H1 (cell line): Measurements from ENCODE around the gene TGFBR1. TPM values are rescaled to one million over a fixed set of nuclear protein-coding genes. Genes with fewer than 3 reads are reported as not detected.

Source experiments
- ASH2L ChIP-seq: fragments of 200-600, 300-600 bp; sonication (generic); IDR thresholded peaks from one replicate; pipeline ENCODE4 v1.7.1; 2017; ENCODE audit warnings: low read length
- BACH1 ChIP-seq: IDR thresholded peaks from 2 replicates; pipeline ENCODE4 v1.6.1; 2012; ENCODE audit warnings: low read length, improper control_type of control experiment
- CBX5 ChIP-seq: fragments of 300-800, 300-1000 bp; sonication (generic); IDR thresholded peaks from 2 replicates; pipeline ENCODE4 v1.7.1; 2016; ENCODE audit warnings: antibody characterized with exemption, low read length, low read depth
- CHD1 ChIP-seq: IDR thresholded peaks from 2 replicates; pipeline ENCODE4 v1.6.1; 2012; ENCODE audit warnings: low read depth, low read length, improper control_type of control experiment
- CHD7 ChIP-seq: fragments of 300-600 bp; sonication (generic); IDR thresholded peaks from 2 replicates; pipeline ENCODE4 v1.7.1; 2012; ENCODE audit warnings: low read length, moderate library complexity, mild to moderate bottlenecking, inconsistent platforms; ENCODE audit not compliant: insufficient replicate concordance
- EZH2 ChIP-seq: fragments of 200-600 bp; sonication (generic); IDR thresholded peaks from 2 replicates; pipeline ENCODE4 v1.7.1; 2012; ENCODE audit warnings: low read depth, mild to moderate bottlenecking, moderate library complexity, low read length, inconsistent platforms; ENCODE audit not compliant: severe bottlenecking
- GTF2F1 ChIP-seq: IDR thresholded peaks from 2 replicates; pipeline ENCODE4 v1.6.1; 2012; ENCODE audit warnings: low read depth, low read length, improper control_type of control experiment, borderline replicate concordance
- JUN ChIP-seq: IDR thresholded peaks from 2 replicates; pipeline ENCODE4 v1.6.1; 2011; ENCODE audit warnings: low read depth, mild to moderate bottlenecking, improper control_type of control experiment, low read length
- KDM1A ChIP-seq: fragments of 200-600, 300-600 bp; sonication (generic); IDR thresholded peaks from 2 replicates; pipeline ENCODE4 v1.7.1; 2016; ENCODE audit warnings: mild to moderate bottlenecking, low read length, borderline replicate concordance
- NRF1 ChIP-seq: IDR thresholded peaks from 2 replicates; pipeline ENCODE4 v1.6.1; 2011; ENCODE audit warnings: mild to moderate bottlenecking, low read depth, low read length, improper control_type of control experiment
- RXRA ChIP-seq: IDR thresholded peaks from 2 replicates; pipeline ENCODE4 v1.6.1; 2011; ENCODE audit warnings: low read depth, mild to moderate bottlenecking, low read length, moderate library complexity; ENCODE audit not compliant: insufficient read depth
- SIRT6 ChIP-seq: IDR thresholded peaks from one replicate; pipeline ENCODE4 v1.7.1; 2012; ENCODE audit warnings: low read length, inconsistent platforms
- SP1 ChIP-seq: IDR thresholded peaks from 2 replicates; pipeline ENCODE4 v1.6.1; 2011; ENCODE audit warnings: low read depth, low read length
- polyA plus RNA-seq, 7 experiments: library from polyadenylated mRNA; depleted of rRNA in 3 of 7; stranded (reverse) in 5 of 7; unstranded in 2 of 7; fragments of >200 nt in 5 of 7; fragments of 200-250 nt in 2 of 7; gene quantifications; 1 replicate in 5 of 7; 2 replicates in 1 of 7; 4 replicates in 1 of 7; pipeline versions ENCODE4 v1.2.1 to v1.2.3, GENCODE V29; 2011 to 2013; ENCODE audit warnings: missing spikeins in 2 of 7, mixed read lengths in 2 of 7
- total RNA-seq: library from RNA; stranded (reverse); fragmentation: NEBNext Ultra II Directional; extraction: Animal tissue kit (Norgen Biotek cat#: 25700); gene quantifications from 2 replicates; pipeline ENCODE4 v1.2.1, GENCODE V29; 2021

TGFBR1 gene
- total and polyA plus RNA-seq, 2 of the 8 experiments (the other 6 are each of a cell fraction or from before 2014, with no cell fraction given), result 16.8 to 52.4 TPM

GRCh38 chr9:99070681-99071080 is 34.2 kb upstream of the TGFBR1 start (continued):
- TF ChIP-seq CHD7 (no peak), NRF1 (no peak), ASH2L (no peak), SP1 (no peak), SIRT6 (no peak), CHD1 (no peak), GTF2F1 (no peak), CBX5 (no peak), JUN (no peak), KDM1A (no peak), RXRA (no peak), EZH2 (no peak), BACH1 (no peak)
